COLO668 (cell line): ENCODE measurements around the gene ICAM5.

ENCODE experiments used
- DNase-seq: peaks from one replicate; lab custom pipeline; 2025; ENCODE audit not compliant: unreplicated experiment; lab: John Stamatoyannopoulos, UW

ICAM5 gene

DNA sequence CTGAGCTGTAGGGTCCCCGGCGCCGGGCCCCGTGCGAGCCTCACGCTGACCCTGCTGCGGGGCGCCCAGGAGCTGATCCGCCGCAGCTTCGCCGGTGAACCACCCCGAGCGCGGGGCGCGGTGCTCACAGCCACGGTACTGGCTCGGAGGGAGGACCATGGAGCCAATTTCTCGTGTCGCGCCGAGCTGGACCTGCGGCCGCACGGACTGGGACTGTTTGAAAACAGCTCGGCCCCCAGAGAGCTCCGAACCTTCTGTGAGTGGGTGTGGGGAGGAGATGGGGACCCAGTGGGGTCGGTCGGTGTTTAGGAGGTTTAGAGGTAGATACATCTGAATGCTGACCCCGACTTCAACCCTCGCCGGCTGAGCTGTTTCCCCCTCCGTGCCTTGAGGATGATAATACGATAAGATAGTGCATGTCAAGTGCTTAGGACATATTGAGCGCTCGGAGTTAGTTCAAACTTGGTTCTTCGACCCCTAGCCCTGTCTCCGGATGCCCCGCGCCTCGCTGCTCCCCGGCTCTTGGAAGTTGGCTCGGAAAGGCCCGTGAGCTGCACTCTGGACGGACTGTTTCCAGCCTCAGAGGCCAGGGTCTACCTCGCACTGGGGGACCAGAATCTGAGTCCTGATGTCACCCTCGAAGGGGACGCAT is 1.9 kb downstream of the ICAM5 start:
- no peak for DNase-seq

DNA sequence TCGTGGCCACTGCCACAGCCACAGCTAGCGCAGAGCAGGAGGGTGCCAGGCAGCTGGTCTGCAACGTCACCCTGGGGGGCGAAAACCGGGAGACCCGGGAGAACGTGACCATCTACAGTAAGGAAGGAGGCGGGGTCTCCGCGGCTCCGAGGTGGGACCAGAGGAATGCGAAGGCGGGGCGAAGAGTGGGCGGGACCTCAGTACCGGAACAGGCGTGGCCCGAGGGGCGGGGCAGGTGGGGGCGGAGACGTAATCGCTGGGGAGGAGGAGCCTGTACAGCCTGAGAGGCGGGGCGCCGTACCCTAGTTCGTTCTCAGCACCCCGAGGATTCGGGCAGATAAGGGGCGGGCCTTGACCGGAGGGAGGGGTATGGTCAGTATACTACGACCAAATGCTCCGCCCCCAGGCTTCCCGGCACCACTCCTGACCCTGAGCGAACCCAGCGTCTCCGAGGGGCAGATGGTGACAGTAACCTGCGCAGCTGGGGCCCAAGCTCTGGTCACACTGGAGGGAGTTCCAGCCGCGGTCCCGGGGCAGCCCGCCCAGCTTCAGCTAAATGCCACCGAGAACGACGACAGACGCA is 2.5 kb downstream of the ICAM5 start:
- peak; percentile 58 for DNase-seq

DNA sequence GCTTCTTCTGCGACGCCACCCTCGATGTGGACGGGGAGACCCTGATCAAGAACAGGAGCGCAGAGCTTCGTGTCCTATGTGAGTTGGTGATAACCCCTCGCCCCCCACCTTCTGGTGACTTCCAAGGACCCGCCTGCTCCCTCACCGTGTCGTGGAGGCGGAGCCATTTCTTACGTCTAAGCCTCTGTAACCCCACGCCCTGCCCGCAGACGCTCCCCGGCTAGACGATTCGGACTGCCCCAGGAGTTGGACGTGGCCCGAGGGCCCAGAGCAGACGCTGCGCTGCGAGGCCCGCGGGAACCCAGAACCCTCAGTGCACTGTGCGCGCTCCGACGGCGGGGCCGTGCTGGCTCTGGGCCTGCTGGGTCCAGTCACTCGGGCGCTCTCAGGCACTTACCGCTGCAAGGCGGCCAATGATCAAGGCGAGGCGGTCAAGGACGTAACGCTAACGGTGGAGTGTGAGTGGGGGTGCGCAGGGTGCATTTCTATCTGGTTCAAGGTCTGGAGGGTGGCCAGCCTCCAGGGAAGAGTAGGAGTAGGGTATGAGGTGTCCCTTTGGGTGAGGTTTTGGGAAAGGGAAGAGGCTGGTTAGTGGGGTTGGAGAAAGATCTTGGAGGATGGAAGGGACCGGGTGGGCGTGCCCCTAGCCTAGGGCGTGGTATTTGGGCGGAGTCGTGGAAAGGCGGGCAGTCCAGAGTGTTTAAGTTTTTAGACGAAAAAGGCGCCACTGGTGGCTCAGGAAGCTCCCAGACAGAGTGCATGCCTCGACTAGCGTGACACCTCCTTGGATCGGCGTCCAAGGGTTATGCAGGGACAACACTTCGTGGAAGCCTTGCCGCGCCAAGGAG is 3.3 kb downstream of the ICAM5 start:
- DNase-seq: no peak

DNA sequence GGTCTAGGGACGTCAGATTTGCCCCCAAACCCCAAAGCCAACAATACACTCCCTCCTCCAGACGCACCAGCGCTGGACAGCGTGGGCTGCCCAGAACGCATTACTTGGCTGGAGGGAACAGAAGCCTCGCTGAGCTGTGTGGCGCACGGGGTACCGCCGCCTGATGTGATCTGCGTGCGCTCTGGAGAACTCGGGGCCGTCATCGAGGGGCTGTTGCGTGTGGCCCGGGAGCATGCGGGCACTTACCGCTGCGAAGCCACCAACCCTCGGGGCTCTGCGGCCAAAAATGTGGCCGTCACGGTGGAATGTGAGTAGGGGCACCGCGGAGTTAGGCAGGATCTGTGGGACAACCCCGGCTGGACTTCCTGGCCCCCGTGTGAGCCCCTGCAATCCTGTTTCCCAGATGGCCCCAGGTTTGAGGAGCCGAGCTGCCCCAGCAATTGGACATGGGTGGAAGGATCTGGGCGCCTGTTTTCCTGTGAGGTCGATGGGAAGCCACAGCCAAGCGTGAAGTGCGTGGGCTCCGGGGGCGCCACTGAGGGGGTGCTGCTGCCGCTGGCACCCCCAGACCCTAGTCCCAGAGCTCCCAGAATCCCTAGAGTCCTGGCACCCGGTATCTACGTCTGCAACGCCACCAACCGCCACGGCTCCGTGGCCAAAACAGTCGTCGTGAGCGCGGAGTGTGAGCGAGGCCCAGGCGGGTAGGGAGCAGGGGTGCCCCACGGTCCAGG is 4.0 kb downstream of the ICAM5 start:
- no peak for DNase-seq

DNA sequence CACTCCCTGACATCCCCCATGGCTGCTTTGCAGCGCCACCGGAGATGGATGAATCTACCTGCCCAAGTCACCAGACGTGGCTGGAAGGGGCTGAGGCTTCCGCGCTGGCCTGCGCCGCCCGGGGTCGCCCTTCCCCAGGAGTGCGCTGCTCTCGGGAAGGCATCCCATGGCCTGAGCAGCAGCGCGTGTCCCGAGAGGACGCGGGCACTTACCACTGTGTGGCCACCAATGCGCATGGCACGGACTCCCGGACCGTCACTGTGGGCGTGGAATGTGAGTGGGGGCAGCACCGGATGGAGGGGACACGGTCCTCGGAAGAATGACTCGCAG is 4.6 kb downstream of the ICAM5 start:
- DNase-seq: no peak

DNA sequence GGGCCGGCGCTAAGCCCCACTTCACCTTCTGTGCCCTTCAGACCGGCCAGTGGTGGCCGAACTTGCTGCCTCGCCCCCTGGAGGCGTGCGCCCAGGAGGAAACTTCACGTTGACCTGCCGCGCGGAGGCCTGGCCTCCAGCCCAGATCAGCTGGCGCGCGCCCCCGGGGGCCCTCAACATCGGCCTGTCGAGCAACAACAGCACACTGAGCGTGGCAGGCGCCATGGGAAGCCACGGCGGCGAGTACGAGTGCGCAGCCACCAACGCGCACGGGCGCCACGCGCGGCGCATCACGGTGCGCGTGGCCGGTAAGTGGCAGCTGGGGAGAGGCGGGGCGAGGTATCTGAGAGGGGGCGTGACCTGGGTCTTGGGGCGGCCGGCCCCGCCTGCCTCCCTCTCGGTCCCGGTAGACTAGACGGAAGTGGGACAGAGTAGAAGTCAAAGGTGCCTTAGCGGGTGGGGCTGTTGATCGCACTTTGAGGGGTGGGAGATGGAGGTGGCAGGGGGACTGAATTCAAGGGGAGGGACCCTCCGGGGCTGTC is 5.6 kb downstream of the ICAM5 start:
- DNase-seq: no peak

DNA sequence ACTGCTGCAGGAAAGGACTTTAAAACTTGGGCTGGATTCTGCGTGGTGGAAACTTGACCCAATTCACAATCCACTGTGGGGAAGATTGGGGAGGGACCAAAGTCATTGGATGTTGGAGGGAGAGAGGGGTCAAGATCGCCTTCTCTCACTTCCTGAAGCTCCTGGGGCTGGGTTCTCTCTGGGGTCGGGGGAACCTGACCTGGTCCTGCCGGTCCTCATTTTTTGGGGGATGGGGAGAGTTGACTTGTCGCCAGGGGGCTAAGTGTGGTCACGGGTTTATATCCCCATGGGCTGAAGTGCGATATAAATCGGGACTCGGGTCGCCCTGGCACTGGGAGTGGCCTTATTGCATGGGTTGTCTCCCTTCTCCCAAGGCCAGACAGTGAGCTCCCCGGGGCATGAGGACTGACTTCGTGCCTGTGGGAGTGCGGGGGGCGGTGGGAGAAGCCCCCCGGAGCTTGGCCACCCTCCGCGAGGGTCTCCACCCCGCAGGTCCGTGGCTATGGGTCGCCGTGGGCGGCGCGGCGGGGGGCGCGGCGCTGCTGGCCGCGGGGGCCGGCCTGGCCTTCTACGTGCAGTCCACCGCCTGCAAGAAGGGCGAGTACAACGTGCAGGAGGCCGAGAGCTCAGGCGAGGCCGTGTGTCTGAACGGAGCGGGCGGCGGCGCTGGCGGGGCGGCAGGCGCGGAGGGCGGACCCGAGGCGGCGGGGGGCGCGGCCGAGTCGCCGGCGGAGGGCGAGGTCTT is 6.3 kb downstream of the ICAM5 start:
- DNase-seq: no peak

DNA sequence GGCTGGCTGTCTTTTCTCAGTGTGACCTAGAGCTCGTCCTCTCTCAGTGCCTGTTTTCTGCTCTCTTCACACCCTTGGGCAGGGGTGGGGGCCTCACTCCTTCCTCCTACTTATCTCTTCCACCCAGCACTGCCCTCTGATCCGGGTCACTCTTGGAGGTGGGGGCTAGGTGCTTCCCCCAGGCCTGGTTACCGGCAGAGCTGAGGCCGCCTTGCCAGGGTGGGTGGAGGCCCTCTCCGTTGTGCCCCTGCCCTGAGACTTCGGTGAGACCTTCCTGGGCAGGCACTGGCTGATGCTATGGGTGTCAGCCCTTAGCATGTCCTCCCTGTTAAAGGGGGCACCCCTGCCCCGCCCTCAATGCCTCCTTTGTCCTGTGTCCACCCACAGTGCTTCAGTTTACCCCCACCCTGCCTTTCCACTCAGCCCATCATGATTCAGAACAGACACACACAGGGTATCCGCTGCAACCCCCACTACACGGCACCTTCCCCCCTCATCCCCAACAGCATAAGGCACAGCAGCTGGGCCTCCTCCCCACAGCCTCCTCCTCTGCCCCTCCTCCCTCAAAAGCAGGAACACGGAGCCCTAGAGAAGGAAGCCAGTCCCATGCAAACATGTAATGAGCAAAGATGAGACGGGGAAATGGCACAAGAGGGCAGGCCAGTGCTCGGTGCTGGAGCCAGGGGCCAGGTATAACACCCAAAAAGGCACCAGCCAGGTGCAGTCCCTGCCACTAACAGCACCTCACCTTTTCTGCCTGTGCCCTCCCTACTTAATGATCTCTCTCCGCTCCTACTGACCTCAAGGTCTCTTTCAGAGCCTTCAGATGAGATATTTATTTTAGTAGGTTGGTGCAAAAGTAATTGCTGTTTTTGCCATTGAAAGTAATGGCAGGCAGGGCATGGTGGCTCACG is 10.1 kb downstream of the ICAM5 start:
- DNase-seq: no peak

DNA sequence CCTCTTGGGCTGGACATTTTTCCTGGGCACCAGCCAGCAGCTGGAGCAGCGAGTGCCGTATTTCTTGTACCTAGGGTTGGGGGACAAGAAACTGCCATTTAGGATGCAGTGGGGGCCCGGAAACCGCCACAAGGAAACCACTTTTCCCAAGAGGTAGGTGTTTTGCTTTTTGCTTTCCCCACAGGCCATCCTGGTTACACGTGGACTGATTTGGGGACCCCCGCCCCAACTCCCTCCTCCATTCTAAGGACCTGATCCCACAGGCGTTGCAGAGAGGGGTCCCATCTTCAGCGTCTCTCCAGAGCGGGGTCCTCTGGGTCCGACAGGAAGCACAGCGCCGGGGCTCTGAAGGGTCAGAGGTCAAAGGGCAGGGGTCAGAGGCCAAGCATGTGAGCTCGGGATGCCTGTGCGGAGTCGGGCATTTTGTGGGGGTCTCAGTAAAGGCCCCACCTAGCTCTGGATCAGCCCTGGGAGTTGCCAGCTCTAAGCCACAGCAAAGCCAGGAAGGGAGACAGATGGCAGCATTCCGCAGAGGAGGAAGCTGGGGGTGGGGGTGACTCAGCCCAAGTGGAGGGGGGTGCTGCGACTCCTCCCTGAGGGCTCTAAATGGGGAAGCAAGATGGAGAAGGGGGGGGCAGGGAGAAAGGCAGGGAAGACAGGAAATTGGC is 15.5 kb downstream of the ICAM5 start:
- no peak for DNase-seq

DNA sequence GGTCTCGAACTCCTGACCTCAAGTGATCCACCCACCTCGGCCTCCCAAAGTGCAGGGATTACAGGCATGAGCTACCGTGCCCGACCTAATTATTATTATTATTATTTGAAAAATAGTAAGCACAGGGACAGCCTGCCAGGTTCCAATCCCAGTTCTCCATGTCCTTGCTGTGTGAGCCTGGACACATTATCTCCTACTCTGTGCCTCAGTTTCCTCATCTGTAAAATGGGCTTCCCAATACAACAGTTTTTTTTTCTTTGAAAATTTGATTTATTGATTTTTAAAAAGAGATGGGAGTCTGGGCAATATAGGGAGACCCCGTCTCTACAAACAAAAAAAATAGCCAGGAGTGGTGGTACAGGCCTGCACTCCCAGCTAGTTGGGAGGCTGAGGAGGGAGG is 16.6 kb downstream of the ICAM5 start:
- DNase-seq: no peak

DNA sequence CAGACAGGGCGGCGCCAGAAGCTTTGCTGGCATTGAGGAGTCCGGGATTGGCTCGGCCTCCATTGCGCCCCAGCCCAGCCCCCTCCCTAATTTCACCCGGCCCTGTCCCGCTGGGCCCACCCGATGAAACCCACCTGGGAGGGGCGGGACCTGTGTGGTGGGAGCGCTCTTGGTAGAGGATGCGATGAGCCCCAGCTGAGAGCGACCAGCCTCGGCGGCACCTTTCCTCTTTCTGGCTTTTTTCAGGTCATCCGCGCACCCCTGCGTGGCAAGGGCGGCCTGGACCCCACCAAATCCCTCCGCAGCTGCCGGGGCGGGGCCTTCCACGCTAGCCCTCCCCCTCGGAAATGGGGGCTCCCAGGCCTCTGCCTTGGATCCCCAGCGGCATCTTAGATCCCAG is 19.7 kb downstream of the ICAM5 start, which contains the start of gene ZGLP1:
Gene ZGLP1 (minus strand): TSS at position 393 of the 400 bp plus-strand sequence.
- DNase-seq: no peak

DNA sequence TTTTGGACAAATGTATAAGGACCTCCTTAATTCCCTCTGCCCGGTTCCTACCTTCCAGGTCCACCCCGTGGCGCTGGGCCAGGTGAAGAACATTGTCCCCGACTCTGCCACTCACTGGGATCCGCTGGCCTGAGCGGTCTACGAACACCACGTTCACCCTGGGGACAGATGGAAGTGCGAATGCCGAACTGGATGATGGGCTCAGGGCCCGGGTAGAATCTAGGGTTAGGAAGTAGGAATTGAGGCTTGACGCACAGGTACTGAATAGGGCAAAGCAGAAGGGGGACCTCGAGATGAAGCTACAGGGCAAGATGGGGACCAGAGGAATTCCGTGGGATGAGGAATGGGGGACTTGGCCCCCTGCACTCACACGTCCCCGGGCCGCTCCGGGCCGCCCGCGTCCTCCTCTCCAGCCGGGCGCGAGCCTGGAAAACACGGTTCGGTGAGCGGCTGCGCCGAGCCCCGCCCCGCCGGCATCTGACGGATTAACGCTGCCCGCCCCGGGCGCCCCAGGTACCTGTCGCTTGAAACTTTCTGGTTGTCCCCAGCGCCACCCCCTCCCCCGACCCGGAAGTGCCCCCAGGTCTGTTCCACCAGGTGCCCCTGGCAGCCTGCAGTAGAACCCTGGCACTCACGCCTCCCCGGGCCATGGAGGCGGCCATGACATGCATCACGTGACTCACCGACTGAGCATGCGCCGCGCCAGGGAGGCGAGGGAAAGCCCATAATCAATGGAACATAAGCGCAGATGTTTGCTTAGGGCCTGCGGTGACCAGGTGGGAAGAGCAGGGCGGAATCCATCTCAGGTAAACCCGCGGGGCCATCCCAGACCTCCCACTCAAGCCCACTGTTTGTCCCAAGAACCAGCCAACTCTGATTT is 25.8 kb downstream of the ICAM5 start, which contains the start of gene FDX2:
Gene FDX2 (minus strand): TSS at position 681 of the 880 bp plus-strand sequence. CDS start 19 bp downstream, at position 662.
- DNase-seq: peak; percentile 96

DNA sequence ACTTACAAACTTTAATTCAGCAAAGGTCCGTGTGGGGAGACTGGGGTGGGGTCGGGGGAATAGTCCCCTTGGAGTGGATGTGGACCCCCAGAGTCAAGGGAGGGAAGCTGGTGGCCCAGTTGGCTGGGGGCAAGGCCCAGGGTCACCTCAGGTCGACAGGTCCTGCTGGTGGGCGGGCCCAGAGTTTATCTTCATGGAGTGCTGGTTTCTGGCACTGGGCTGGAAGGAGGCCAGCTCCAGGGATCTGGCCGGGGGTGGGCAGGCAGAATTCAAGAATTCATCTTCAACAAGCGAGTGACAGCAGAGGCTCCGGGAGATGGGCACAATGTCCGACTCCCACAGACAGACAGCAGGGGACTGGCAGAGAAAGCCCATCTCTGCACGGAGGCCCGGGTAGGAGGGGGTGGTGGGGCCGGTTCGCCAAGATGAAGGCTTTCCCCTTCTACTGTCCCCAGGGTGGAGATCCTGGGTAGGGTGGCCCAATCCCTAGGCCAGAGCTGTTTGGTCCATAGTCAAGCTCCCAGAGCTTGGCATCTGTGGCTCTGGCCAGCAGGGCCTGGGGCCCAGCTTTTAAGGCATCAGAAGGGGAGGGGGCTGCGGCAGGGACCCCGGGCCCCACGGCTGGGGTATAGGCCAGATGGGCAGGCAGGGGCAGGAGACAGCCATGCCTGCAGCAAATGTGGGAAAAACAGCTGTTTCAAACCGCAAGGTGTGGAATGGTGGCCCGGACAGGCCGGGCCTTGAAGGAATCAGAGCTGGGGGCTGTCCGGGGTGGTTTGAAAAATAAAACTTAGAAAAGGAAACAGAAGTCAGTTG is 26.7 kb downstream of the ICAM5 start:
- no peak for DNase-seq

DNA sequence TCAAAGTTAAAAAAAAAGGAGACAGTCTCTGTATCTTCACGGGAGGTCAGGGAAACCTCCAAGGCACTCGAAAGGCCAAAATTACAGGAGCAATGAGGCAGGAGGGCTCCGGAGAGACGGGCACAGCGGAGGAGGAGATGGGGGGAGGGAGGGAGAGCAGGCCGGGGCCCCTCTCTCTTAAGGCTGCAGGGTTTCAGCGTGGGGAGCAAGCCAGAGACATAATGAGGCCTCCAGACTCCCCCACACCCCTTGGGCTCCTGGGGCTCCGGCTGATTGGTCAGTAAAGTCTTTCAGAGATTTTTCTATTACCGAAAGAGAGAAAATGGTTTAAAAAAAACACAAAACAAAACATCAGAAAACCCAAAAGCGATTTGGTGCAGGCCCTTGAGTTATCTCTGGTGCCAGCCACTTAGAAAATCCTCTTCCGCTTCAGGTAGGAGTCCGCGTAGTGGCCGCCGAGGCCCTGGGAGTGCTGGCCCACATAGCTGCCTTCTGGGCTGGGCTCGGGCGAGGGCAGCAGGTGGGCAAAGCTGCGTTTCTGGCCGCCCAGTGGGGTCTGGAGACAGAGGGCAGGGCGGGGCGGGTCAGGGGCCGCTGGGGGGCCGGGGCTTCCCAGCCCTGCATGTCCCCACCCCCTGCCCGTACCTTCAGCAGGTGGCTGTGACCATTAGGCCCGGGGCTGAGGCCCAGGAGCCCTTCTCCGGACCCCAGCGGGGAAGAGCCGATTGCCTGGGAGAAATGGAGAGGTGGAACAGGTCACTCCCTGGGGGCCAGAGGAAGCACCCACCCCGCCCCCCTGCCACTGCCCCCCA is 27.5 kb downstream of the ICAM5 start:
- DNase-seq: no peak

DNA sequence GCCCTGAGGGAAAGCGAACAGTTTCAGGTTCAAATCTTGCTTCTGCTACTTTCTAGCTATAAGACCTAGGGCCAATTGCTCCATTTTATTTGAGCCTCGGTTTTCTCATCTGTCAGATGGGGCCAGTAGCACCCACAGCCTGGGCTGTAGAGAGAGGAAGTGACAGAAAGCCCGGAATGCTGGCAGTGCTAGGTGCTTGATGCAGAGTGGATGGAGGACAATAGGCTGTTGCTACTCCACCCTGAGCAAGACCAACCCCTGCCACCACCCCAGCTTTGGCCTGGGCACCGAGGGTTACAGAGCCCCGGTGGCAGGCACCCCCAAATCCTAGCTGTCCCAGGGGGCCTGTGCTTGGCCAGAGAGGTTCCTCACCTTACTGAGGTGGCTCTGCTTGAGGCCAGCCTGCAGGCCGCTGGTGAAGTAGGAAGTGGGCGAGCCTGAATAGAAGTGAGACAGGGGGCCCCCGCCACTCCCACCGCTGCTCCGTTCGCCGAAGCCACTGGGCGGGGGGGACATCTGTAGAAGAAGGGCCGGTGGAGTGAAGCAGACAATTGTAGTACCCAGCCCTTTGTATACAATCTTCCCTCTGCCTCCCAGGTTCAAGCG is 28.2 kb downstream of the ICAM5 start:
- no peak for DNase-seq
